ENCODE results near the gene KLK10.
A peak's percentile ranks its signal among the peaks of the same experiment; 100 is the strongest.

The KLK10 gene

DNA sequence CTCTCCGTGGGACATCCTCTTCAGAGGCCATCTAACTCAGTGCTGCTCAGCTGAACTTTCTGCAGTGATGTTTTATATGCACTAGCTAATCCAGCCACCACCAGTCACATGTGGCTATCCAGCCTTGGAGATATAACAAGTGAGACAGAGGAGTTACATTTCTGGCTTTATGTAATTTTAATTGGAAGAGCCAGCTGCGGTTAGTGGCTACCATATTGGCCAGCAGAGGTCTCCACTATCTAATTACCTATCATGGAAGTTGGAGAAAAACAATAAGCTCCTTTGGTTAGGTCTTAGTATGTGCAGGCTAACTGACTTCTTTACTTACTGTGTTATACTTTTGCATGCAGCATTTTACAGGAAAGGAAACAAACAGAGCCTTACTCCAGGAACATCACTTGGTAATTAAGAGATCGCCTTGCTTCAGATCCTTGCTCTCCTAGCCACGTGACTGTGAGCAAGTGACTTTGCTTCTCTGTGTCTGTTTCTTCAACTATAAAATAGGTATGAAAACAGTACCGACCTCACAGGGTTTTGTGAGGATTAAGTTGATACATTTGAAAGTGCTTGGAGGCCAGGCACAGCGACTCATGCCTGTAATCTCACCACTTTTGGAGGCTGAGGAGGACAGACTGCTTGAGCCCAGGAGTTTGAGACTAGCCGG lies 1.6 kb upstream of the KLK10 start:
- H3K4me3 ChIP-seq (ENCODE audit: low read depth, low read length), result no peak overlapping the region
- TF ChIP-seq, protein P1, sequence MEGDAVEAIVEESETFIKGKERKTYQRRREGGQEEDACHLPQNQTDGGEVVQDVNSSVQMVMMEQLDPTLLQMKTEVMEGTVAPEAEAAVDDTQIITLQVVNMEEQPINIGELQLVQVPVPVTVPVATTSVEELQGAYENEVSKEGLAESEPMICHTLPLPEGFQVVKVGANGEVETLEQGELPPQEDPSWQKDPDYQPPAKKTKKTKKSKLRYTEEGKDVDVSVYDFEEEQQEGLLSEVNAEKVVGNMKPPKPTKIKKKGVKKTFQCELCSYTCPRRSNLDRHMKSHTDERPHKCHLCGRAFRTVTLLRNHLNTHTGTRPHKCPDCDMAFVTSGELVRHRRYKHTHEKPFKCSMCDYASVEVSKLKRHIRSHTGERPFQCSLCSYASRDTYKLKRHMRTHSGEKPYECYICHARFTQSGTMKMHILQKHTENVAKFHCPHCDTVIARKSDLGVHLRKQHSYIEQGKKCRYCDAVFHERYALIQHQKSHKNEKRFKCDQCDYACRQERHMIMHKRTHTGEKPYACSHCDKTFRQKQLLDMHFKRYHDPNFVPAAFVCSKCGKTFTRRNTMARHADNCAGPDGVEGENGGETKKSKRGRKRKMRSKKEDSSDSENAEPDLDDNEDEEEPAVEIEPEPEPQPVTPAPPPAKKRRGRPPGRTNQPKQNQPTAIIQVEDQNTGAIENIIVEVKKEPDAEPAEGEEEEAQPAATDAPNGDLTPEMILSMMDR (IDR thresholded peaks at IDR 0.05; ENCODE audit: low read depth, low read length), result peak; percentile 63

DNA sequence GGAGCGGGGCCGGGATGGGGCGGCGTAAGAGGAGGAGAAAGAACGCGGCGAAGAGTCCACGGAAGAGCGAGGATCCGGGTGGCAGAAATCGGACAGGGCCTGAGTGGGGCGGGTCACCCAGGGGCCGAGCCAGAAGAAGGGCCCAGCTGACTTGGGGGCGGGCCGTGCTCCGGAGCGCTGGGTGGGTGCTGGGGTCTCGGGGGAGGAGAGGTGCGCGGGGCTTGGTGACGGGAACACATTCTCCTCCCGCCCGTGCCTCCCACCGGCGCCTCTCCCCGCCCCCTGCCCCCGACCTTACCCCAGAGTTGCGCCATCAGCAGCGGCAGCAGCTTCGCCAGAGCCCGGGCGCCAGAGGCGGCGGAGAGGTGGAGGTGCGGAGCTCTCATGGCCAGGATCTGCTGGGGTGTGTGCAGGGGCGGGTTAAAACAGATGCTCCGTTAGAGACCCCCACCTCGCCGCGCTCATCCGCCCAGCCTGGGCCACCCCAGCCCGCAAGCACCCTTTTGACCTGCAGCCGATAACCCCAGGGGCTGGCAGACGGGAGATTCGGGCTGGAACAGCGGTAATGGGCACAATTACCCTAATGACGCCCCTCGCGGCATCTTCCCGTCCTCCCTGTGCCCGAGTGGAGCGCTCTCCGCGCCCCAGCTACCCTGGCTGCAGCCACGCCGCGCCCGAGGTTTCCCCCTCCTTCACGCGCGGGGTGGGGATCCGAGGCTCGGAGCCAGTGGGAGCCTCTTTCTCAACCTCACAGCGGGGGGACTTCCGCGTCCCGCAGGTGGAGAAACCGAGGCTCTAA lies 565 bp downstream of the KLK10 start:
- TF ChIP-seq, protein P1 (IDR thresholded peaks at IDR 0.05; ENCODE audit: low read depth, low read length), result no peak
- no peak overlapping the region for H3K4me3 ChIP-seq (ENCODE audit: low read depth, low read length)

DNA sequence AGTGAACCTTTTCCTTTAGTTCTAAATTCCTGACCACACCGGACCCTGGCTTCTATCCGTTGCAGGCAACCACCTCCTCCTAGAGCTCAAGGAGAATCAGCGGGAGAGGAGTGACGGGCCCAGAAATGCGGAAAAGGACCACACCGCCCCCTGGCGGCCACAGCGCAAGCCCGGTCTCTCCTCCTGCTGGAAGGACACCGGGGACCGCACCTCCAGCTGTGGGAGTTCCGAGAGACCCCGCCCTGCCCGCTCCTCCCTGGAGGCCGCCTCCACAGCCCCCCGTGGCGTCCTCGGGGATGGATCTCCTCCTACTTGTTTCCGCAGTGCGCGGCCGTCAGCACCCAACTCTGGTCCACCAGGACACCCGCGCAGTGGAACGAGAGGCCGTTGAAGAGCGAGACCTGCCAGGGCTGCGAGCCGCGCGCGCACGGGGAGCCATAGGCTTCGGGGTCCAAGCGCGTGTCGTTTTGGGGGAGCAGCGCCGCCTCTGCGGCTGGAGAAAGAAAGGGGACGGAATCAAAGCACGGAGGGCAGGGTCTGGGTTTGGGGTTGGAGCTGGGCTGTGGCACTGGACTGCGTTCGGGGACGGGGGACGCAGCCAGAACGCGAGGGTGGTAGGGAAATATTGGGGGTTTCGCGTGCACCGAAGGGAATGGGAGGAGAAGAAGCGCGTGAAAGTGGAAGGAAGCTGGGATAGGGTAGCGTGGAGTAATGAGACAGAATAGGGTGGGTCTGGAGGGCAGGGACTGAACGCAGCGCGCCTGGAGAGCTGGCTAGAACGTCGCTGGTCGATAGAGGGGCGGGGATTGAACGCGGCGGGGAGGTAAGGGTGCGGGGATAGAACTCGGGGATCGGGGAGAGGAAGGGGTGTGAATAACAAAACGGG lies 2.5 kb downstream of the KLK10 start:
- H3K4me3 ChIP-seq (ENCODE audit: low read depth, low read length), result no peak overlapping the region
- TF ChIP-seq, protein P1 (IDR thresholded peaks at IDR 0.05; ENCODE audit: low read depth, low read length), result peak; percentile 62

DNA sequence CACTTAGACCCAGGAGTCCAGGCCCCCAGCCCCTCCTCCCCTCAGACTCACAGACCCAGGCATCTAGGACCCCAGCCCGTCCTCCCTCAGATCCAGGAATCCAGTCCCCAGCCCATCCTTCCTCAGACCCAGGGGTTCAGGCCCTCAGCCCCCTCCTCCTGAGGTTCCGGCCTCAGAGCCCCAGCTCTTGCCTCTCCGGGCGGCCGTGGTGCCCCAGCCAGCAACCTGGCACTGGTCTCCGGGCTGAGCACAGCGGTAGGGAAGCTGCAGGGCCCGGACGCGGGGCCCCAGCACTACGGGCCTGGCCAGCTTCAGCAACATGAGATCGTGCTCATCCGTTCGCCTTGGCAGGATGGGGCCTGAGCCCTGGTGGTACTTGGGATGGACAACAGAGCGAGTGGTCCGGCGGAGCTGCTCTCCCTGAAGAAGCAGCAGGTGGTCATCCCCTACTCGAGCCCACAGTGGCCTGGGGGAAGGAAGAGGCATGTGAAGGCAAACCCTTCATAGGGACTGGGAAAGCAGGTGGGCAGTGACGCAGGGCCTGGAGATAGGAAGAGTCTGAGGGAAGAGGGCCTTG lies 3.7 kb downstream of the KLK10 start:
- TF ChIP-seq, protein P1 (IDR thresholded peaks at IDR 0.05; ENCODE audit: low read depth, low read length), result no peak
- H3K4me3 ChIP-seq (ENCODE audit: low read depth, low read length), result no peak overlapping the region

DNA sequence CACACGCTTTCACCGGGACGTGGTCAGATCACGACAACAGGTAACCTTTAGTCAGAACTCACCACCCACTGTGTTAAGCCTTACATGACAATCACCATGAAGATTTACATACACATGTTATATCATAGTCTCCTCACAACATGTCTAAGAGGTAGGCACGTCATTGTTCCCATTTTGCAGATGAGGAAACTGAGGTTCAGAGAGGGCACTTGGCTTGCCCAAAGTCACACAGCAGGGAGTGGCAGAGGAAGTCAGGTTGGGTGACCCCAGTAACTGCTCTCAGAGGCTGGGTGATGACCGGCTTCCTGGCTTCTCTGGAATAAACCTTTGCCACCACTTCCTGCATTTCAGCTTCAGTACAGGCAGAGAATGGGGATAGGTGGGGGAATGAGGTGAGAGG lies 5.3 kb downstream of the KLK10 start:
- no peak overlapping the region for H3K4me3 ChIP-seq (ENCODE audit: low read depth, low read length)
- TF ChIP-seq, protein P1 (IDR thresholded peaks at IDR 0.05; ENCODE audit: low read depth, low read length), result no peak

DNA sequence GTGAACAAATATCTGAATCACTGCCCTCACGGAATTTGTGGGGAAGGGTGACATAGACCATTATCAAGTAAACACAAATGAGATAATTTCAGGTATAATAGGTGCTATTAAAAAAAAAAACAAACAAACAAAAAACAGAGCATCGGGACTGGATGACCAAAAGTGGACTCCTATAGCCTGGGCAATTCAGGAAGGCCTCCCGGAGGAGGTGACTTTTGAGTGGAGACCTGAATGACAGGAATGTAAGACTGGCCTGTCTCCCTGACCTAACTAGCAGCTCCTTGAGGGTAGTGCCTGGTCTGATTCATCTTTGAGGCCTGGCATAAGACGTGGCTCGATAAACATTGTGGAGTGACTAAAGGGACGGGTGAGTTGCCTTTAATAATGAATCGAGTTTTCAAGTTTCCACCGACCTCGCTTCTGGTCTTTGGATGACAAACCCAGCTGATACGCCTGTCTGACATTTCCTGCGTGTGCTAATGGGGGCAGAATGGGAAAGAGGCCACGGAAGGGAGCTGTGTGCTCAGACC lies 6.8 kb downstream of the KLK10 start:
- TF ChIP-seq, protein P1 (IDR thresholded peaks at IDR 0.05; ENCODE audit: low read depth, low read length), result no peak
- no peak overlapping the region for H3K4me3 ChIP-seq (ENCODE audit: low read depth, low read length)

Data from WI38 (cell line).